CD4-positive, alpha-beta memory T cell (primary cell): Measurements from ENCODE around the gene ZBTB32. TPM values are rescaled to one million over a fixed set of nuclear protein-coding genes. Genes with fewer than 3 reads are reported as not detected.

Source experiments
- CTCF ChIA-PET: fragments of 350-600 bp; sonication (Branson Sonifier 250); formaldehyde crosslinking; loops from one replicate; lab custom pipeline; 2021; ENCODE audit warnings: inconsistent platforms; ENCODE audit not compliant: partially characterized antibody; lab: Charles Lee
- POLR2A ChIA-PET: fragments of 350-600 bp; sonication (Branson Sonifier 250); formaldehyde crosslinking; loops from one replicate; lab custom pipeline; 2021; ENCODE audit not compliant: partially characterized antibody; lab: Charles Lee
- DNase-seq, 5 donors: peaks; one replicate each; pipeline versions ENCODE4 v3.0.0 to v3.0.0-alpha.2; 2020 to 2022; ENCODE audit warnings: mixed read lengths in 1 of 5
- H3K27ac ChIP-seq: one replicate; pipeline ENCODE4 v1.7.0; 2013; ENCODE audit warnings: low read depth, low read length
- H3K27me3 ChIP-seq: 2 replicates; pipeline ENCODE4 v1.7.0; 2013; ENCODE audit warnings: mild to moderate bottlenecking, low read length, moderate library complexity; ENCODE audit not compliant: insufficient read depth
- H3K36me3 ChIP-seq: 2 replicates; pipeline ENCODE4 v1.7.0; 2013; ENCODE audit warnings: mild to moderate bottlenecking, low read length, moderate library complexity; ENCODE audit not compliant: insufficient read depth
- H3K4me1 ChIP-seq: 2 replicates; pipeline ENCODE4 v1.7.0; 2013; ENCODE audit warnings: mild to moderate bottlenecking, low read length, moderate library complexity; ENCODE audit not compliant: insufficient read depth
- H3K4me3 ChIP-seq, 2 donors: one replicate each; pipeline ENCODE4 v1.7.0; 2013; ENCODE audit warnings: low read length in 2 of 2, mild to moderate bottlenecking in 1 of 2
- H3K9me3 ChIP-seq, 2 donors: one replicate each; pipeline ENCODE4 v1.7.0; 2013; ENCODE audit warnings: low read length in 2 of 2, control low read depth in 1 of 2; ENCODE audit not compliant: control insufficient read depth in 1 of 2
- H3K27ac Mint-ChIP-seq, 7 donors: one replicate each; pipeline ENCODE4 v1.8.0; 2020 to 2021; ENCODE audit warnings: mixed read lengths in 7 of 7, mild to moderate bottlenecking in 6 of 7, inconsistent platforms in 3 of 7, moderate library complexity in 3 of 7
- H3K27me3 Mint-ChIP-seq, 2 donors: one replicate each; pipeline ENCODE4 v1.8.0; 2020 to 2021; ENCODE audit warnings: mixed read lengths in 2 of 2
- H3K36me3 Mint-ChIP-seq, 2 donors: one replicate each; pipeline ENCODE4 v1.8.0; 2020 to 2021; ENCODE audit warnings: mixed read lengths in 2 of 2, inconsistent platforms in 1 of 2, mild to moderate bottlenecking in 1 of 2
- H3K4me1 Mint-ChIP-seq, 4 donors: one replicate each; pipeline ENCODE4 v1.8.0; 2020 to 2021; ENCODE audit warnings: mixed read lengths in 4 of 4, mild to moderate bottlenecking in 1 of 4
- H3K4me3 Mint-ChIP-seq, 8 donors: one replicate each; pipeline ENCODE4 v1.8.0; 2020 to 2021; ENCODE audit warnings: mixed read lengths in 8 of 8, mild to moderate bottlenecking in 7 of 8, moderate library complexity in 6 of 8, inconsistent platforms in 3 of 8
- H3K9me3 Mint-ChIP-seq, 8 donors: one replicate each; pipeline ENCODE4 v1.8.0; 2020 to 2021; ENCODE audit warnings: mixed read lengths in 8 of 8, mild to moderate bottlenecking in 5 of 8, inconsistent platforms in 3 of 8, moderate library complexity in 1 of 8
- intact Hi-C: fragments of 100-400 bp; cut with micrococcal nuclease; formaldehyde crosslinking; loops from one replicate; pipeline ENCODE4 v1.15.1; 2023
- polyA plus RNA-seq, 2 donors: library from polyadenylated mRNA; unstranded; fragments of 300-500 nt; fragmentation: Illumina TruSeq; gene quantifications; one replicate each; pipeline ENCODE4 v1.2.3, GENCODE V29; 2021
- total RNA-seq, 2 experiments: library from RNA; stranded (reverse); gene quantifications; one replicate each; pipeline ENCODE4 v1.2.3, GENCODE V29; 2021

The ZBTB32 gene
- total and polyA plus RNA-seq, 4 experiments from 2014 or later = 0.45 to 0.50 (median 0.49) TPM; not detected in 1

DNA sequence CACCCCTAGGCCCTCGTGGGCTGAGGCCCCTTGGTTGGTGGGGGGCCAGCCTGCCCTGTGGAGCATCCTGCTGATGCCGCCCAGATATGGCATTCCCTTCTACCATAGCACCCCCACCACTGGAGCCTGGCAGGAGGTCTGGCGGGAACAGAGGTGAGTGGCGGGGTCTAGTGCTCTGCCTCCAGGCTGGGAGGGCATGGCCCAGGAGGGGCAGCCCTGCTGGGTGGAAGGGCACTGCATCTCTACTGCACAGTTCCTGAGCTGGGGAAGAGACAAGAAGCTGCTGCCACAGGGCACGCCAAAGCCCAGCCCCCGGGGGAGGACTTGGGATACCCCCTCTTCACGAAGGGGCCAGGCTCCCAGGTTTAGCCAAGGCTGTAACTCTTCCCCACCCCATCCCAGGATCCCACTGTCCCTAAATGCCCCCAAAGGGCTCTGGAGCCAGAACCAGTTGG lies 11.0 kb downstream of the ZBTB32 start:
- Mint-ChIP-seq H3K9me3 (peaks cover 0 to 1% (median 0%) of the 10 kb centered on the region in 8 donors), H3K4me3 (peak overlapping the region in 3 of 8 donors; percentile 92 to 99 (median 94)), H3K4me1 (peaks cover 51 to 80% (median 66%) of the 10 kb centered on the region in 4 donors), H3K27ac (peak overlapping the region in 6 of 7 donors; percentile 61 to 99 (median 92)), H3K27me3 (no peaks in the 10 kb centered on the region), H3K36me3 (peaks cover 4 to 7% of the 10 kb centered on the region in 2 donors)
- DNase-seq = no peak
- Histone ChIP-seq H3K27ac (peak overlapping the region; percentile 71), H3K36me3 (peaks cover 3% of the 10 kb centered on the region), H3K4me1 (peaks cover 76% of the 10 kb centered on the region), H3K4me3 (peak overlapping the region; percentile 68 to 81), H3K27me3 (no peaks in the 10 kb centered on the region), H3K9me3 (no peaks in the 10 kb centered on the region)
- intact Hi-C loops = no loop called here
- ChIA-PET POLR2A (interaction anchor here (1.0 to 6.3 kb wide), 6 partner anchors 9 to 33 kb away, joined by 3 to 61 read pairs (median 4); partner anchors contain the start of genes IGFLR1, LIN37 and ZBTB32), CTCF (interaction anchor here (0.6 to 6.0 kb wide), 7 partner anchors 12 to 206 kb away, joined by 3 to 54 read pairs (median 4); partner anchors contain the start of gene LIN37)

DNA sequence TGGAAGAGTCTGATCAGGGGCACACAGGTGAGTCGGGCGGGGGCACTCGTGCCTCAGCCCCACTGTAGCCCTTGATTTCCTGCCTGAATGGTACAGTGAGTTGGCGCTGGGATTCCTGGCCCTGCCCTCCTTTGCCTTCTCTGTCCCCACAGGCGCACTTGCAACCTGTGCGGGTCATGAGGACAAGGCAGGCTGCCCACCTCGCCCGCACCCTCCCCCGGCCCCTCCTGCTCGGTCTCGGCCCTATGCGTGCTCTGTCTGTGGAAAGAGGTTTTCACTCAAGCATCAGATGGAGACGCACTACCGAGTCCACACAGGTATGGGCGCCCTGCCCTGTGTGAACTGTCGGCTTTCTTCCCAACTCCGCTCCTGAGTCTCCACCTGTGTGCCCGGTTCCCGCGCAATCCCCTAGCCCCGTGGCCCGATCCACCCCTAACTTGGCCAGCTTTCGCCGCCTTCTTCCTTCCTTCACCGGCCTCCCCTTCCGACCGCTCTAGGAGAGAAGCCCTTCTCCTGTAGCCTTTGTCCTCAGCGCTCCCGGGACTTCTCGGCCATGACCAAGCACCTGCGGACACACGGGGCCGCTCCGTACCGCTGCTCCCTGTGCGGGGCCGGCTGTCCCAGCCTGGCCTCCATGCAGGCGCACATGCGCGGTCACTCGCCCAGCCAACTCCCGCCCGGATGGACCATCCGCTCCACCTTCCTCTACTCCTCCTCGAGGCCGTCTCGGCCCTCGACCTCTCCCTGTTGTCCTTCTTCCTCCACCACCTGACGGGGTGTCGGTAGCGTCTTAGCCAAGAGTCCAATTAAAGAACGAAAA lies 11.8 kb downstream of the ZBTB32 start:
- Mint-ChIP-seq H3K4me3 (peak overlapping the region; percentile 91 to 99 (median 94)), H3K27me3 (no peaks in the 10 kb centered on the region), H3K36me3 (peaks cover 4 to 8% of the 10 kb centered on the region in 2 donors), H3K4me1 (peaks cover 47 to 72% (median 59%) of the 10 kb centered on the region in 4 donors), H3K9me3 (peaks cover 0 to 1% (median 0%) of the 10 kb centered on the region in 8 donors), H3K27ac (peak overlapping the region; percentile 90 to 99 (median 94))
- Histone ChIP-seq H3K9me3 (no peaks in the 10 kb centered on the region), H3K27me3 (no peaks in the 10 kb centered on the region), H3K4me1 (peaks cover 68% of the 10 kb centered on the region), H3K4me3 (peak overlapping the region; percentile 68 to 81), H3K27ac (peak overlapping the region; percentile 71), H3K36me3 (peaks cover 4% of the 10 kb centered on the region)
- ChIA-PET POLR2A (interaction anchor here (0.6 to 6.3 kb wide), 7 partner anchors 10 to 32 kb away, joined by 3 to 61 read pairs (median 4); partner anchors contain the start of genes IGFLR1, LIN37, PSENEN and U2AF1L4), CTCF (interaction anchor here (0.7 to 6.0 kb wide), 6 partner anchors 13 to 206 kb away, joined by 3 to 54 read pairs (median 4); partner anchors contain the start of gene LIN37)
- peak in 2 of 5 donors; percentile 27 to 56 for DNase-seq
- intact Hi-C loops = no loop called here

DNA sequence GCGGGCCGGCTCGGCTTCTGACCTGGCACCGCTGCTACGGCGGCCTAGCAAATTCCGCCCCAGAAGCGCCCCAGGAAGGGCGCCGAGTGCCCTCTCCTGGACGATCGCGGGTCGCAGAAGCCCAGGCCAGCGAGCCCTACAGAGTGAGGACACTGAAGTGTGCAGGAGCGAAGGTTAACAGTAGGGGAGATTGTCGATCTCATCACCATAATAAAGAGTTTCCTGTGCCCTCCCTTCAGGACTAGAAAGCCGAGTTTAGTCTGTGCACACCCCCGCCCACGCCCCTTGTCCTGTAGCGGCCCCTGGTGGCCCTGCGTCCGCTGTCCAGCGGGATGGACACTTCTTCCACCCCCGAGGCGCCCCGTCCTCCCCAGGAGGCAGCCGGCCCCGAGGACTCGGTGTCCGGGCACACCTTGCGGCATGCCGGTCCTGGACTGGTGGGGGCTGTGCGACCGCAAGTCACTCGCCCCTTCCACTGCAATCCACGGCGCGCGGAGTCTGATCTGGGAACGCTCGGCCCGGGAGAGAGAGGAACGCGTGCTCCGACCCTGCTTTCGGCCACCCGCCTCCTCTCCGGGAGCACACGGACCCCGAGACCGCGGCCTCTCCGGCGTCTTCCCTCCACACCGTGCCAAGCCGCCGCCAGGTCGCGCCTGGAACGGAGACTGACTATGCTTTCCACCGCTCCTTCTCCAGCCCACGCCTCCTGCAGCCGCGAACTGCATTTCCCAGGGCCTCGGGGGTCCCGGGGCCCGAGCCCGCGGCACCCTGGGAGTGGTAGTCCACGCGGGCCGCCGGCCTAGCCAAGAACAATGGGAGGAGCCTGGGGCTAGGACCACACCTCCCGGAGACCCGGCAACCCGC lies 12.7 kb downstream of the ZBTB32 start:
- H3K9me3 Mint-ChIP-seq = peaks cover 0 to 1% (median 0%) of the 10 kb centered on the region in 8 donors
- DNase-seq = peak; percentile 97 to 99 (median 98)
- peaks cover 44 to 71% (median 55%) of the 10 kb centered on the region in 4 donors for H3K4me1 Mint-ChIP-seq
- POLR2A ChIA-PET = interaction anchor here (1.5 to 6.3 kb wide), 9 partner anchors 10 to 183 kb away, joined by 4 to 61 read pairs (median 16); partner anchors contain the start of genes IGFLR1, LIN37, NFKBID and PSENEN
- peaks cover 59% of the 10 kb centered on the region for H3K4me1 ChIP-seq
- no peaks in the 10 kb centered on the region for H3K27me3 ChIP-seq
- H3K9me3 ChIP-seq = no peaks in the 10 kb centered on the region
- H3K27ac ChIP-seq = peak overlapping the region; percentile 71
- H3K27me3 Mint-ChIP-seq = no peaks in the 10 kb centered on the region
- H3K4me3 Mint-ChIP-seq = peak overlapping the region; percentile 91 to 99 (median 94)
- peak overlapping the region; percentile 68 to 81 for H3K4me3 ChIP-seq
- peaks cover 4 to 14% of the 10 kb centered on the region in 2 donors for H3K36me3 Mint-ChIP-seq
- intact Hi-C loops = loop anchor here (1.0 kb wide), 12 partner anchors 15 to 337 kb away; partner anchors contain the start of genes COX6B1, NFKBID, PROSER3 and PSENEN
- CTCF ChIA-PET = interaction anchor here (1.9 to 6.0 kb wide), 2 partner anchors 23 kb away, joined by 6 to 54 read pairs; no protein-coding TSS in a partner anchor
- H3K36me3 ChIP-seq = peaks cover 12% of the 10 kb centered on the region
- H3K27ac Mint-ChIP-seq = peak overlapping the region; percentile 90 to 99 (median 94)

DNA sequence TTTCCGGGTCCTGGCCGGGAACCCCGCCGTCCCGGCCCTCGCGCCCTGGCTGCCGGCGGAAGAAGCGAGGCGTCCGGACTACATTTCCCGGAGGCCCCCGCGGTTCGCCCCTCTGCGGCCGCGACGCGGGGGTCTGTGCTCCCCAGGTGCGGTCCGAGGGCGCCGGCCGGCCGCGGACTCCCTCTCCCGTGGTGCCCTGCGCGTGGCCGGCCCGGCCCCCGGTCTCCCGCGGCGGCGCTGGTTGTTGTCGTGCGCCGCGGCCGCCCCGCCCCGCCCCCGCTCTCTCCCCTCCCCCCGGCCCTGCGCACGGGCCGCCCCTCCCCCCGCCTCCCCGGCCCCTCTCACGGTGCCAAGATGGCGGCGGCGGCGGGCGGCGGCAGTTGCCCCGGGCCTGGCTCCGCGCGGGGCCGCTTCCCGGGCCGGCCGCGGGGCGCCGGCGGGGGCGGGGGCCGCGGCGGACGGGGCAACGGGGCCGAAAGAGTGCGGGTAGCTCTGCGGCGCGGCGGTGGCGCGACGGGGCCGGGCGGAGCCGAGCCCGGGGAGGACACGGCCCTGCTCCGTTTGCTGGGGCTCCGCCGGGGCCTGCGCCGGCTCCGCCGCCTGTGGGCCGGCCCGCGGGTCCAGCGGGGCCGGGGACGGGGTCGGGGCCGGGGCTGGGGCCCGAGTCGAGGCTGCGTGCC lies 13.4 kb downstream of the ZBTB32 start, which contains the start of gene KMT2B:
Gene KMT2B, plus strand, starts transcription at position 339 of the 680 bp plus-strand sequence. Its CDS starts 16 bp downstream, at position 355.
- Mint-ChIP-seq H3K4me3 (peak within 1 kb of the TSS; percentile 91 to 99 (median 94)), H3K4me1 (peaks cover 38 to 70% (median 49%) of the 10 kb centered on the region in 4 donors), H3K9me3 (peaks cover 0 to 1% (median 0%) of the 10 kb centered on the region in 8 donors), H3K27ac (peak within 1 kb of the TSS; percentile 90 to 99 (median 94)), H3K36me3 (peaks cover 4 to 22% of the 10 kb centered on the region in 2 donors), H3K27me3 (no peaks in the 10 kb centered on the region)
- peak within 1 kb of the TSS; percentile 71 for H3K27ac ChIP-seq
- H3K9me3 ChIP-seq = no peaks in the 10 kb centered on the region
- H3K36me3 ChIP-seq = peaks cover 19% of the 10 kb centered on the region
- ChIA-PET CTCF (interaction anchor here (1.3 to 1.9 kb wide), 2 partner anchors 19 to 22 kb away, joined by 5 to 6 read pairs; no protein-coding TSS in a partner anchor), POLR2A (interaction anchor here (0.8 to 4.4 kb wide), 9 partner anchors 10 to 183 kb away, joined by 3 to 51 read pairs (median 15); partner anchors contain the start of genes IGFLR1, LIN37, NFKBID and PSENEN)
- intact Hi-C loops = loop anchor here (1.0 kb wide), 12 partner anchors 16 to 336 kb away; partner anchors contain the start of genes COX6B1, NFKBID, PROSER3 and PSENEN
- H3K4me1 ChIP-seq = peaks cover 51% of the 10 kb centered on the region
- H3K27me3 ChIP-seq = no peaks in the 10 kb centered on the region
- no peak for DNase-seq
- peak within 1 kb of the TSS; percentile 78 to 81 for H3K4me3 ChIP-seq

DNA sequence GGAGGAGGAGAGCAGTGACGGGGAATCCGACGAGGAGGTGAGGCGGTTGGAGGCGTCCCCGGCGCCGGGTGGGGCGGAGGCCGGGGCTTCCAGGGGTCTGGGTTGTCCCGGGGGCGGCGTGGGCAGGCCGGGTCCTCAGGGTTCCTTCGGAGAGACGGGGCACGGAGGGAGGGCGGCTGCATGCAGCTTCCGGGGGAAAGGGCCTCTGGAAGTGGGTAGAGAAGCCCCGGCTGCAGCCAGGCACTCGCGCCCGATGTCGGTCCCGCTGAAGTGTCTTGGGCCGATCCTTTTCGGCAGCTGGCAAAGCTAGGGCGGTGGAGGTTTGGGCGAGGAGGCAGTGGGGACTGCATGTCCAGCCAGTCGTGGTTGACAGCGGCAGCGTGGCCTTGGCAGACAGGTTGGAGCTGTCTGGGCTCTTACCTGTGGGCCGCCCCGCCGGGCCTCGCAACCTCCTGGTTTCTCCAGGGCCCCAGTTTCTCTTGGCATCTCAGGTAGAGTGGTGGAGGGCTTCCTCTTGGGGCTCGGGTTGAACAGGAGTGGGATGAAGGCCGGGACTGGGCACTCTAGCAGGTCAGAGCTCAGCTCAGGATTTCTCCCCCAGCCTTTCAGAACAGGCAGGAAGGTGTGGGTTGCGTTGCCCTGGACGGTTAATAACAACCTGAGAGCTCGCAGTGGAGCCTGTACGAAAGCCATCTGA lies 14.1 kb downstream of the ZBTB32 start:
- H3K4me1 Mint-ChIP-seq = peaks cover 32 to 63% (median 43%) of the 10 kb centered on the region in 4 donors
- ChIA-PET POLR2A (interaction anchor here (0.7 to 4.4 kb wide), 10 partner anchors 9 to 182 kb away, joined by 3 to 51 read pairs (median 14); partner anchors contain the start of genes IGFLR1, LIN37, NFKBID and PSENEN), CTCF (interaction anchor here (0.7 to 1.9 kb wide), 4 partner anchors 18 to 26 kb away, joined by 3 to 6 read pairs (median 4); no protein-coding TSS in a partner anchor)
- H3K27me3 ChIP-seq = no peaks in the 10 kb centered on the region
- H3K9me3 ChIP-seq = no peaks in the 10 kb centered on the region
- DNase-seq = peak; percentile 37 to 59 (median 47)
- H3K4me1 ChIP-seq = peaks cover 45% of the 10 kb centered on the region
- H3K9me3 Mint-ChIP-seq = peaks cover 0 to 1% (median 0%) of the 10 kb centered on the region in 8 donors
- H3K27ac ChIP-seq = peak overlapping the region; percentile 65
- peak overlapping the region; percentile 90 to 97 (median 92) for H3K4me3 Mint-ChIP-seq
- no peaks in the 10 kb centered on the region for H3K27me3 Mint-ChIP-seq
- peaks cover 26% of the 10 kb centered on the region for H3K36me3 ChIP-seq
- H3K27ac Mint-ChIP-seq = peak overlapping the region; percentile 78 to 96 (median 92)
- peak overlapping the region; percentile 17 to 78 for H3K4me3 ChIP-seq
- intact Hi-C loops = no loop called here
- peaks cover 8 to 27% of the 10 kb centered on the region in 2 donors for H3K36me3 Mint-ChIP-seq
